Stomach (tissue), 9 donors: ENCODE results near the gene FBXW8. TPM values are rescaled to one million over a fixed set of nuclear protein-coding genes. Genes with fewer than 3 reads are reported as not detected.

Experiments
- DNase-seq, 2 donors: peaks; one replicate each; pipeline versions ENCODE4 v3.0.0 to v3.0.0-alpha.2; 2013 to 2019
- H3K27ac ChIP-seq, 5 donors: fragments of 200-600 bp in 4 of 5; sonication (generic) in 4 of 5; one replicate each; pipeline ENCODE4 v1.5.1; 2013 to 2019; ENCODE audit warnings: mild to moderate bottlenecking in 1 of 5, moderate library complexity in 1 of 5
- H3K27me3 ChIP-seq, 3 donors: fragments of 200-600 bp; sonication (generic); one replicate each; pipeline ENCODE4 v1.5.1; 2017 to 2019; ENCODE audit warnings: mixed run types in 1 of 3
- H3K36me3 ChIP-seq, 4 donors: fragments of 200-600 bp; sonication (generic); 1 replicate in 3 of 4; 2 replicates in 1 of 4; pipeline ENCODE4 v1.5.1; 2016 to 2019
- H3K4me1 ChIP-seq, 4 donors: fragments of 200-600 bp; sonication (generic); one replicate each; pipeline ENCODE4 v1.5.1; 2016 to 2019
- H3K4me3 ChIP-seq, 4 donors: fragments of 200-600 bp; sonication (generic) in 3 of 4; one replicate each; pipeline ENCODE4 v1.5.1; 2016 to 2019; ENCODE audit warnings: mild to moderate bottlenecking in 1 of 4
- H3K9me3 ChIP-seq, 4 donors: fragments of 200-600 bp; sonication (generic); one replicate each; pipeline ENCODE4 v1.5.1; 2016 to 2019
- CTCF ChIP-seq, 7 experiments: fragments of 450-650 bp in 4 of 7; fragments of 200-600 bp in 3 of 7; sonication (generic) in 3 of 7; IDR thresholded peaks; one replicate each; pipeline ENCODE4 v1.5.1; 2016 to 2019; ENCODE audit warnings: antibody characterized with exemption in 7 of 7, control low read depth in 2 of 7, mild to moderate bottlenecking in 1 of 7
- EP300 ChIP-seq: sonication (generic); formaldehyde crosslinking; IDR thresholded peaks from one replicate; pipeline ENCODE4 v1.6.1; 2017; ENCODE audit warnings: antibody characterized with exemption
- POLR2A ChIP-seq, 4 donors: fragments of 450-650 bp; IDR thresholded peaks; one replicate each; pipeline ENCODE4 v1.6.1; 2016; ENCODE audit warnings: antibody characterized with exemption in 4 of 4, control low read depth in 2 of 4, mild to moderate bottlenecking in 1 of 4, moderate library complexity in 1 of 4
- POLR2AphosphoS5 ChIP-seq, 3 donors: sonication (generic); formaldehyde crosslinking; IDR thresholded peaks; one replicate each; pipeline ENCODE4 v1.6.1; 2016; ENCODE audit warnings: antibody characterized with exemption in 3 of 3
- WGBS, 5 donors: extraction: QIAGEN DNeasy Blood & Tissue Kit in 3 of 5; methylation state at CpG; one replicate each; pipeline versions ENCODE4 v1.1.5 to v1.1.7; 2013 to 2018; 5-methylcytosine and 5-hydroxymethylcytosine counted together
- intact Hi-C: fragments of 100-400 bp; cut with DNase I; formaldehyde crosslinking; loops from one replicate; pipeline ENCODE4 v1.15.1; 2023; ENCODE audit warnings: low total_unique reads
- polyA plus RNA-seq, 3 donors: library from polyadenylated mRNA; stranded (reverse); fragments of 200-250 nt; gene quantifications; one replicate each; pipeline ENCODE4 v1.2.3, GENCODE V29; 2013
- total RNA-seq, 5 donors: library from RNA; depleted of rRNA; stranded (reverse); fragments of >200 nt; gene quantifications; one replicate each; pipeline versions ENCODE4 v1.1.0 to v1.2.3, GENCODE V29; 2014 to 2016
- donor health status: healthy with polysubstance abuse.
- donor health status: Bipolar disorder and iron deficiency.
- donor health status: healthy.

FBXW8 gene
- total and polyA plus RNA-seq, 8 donors, result 3.2 to 28.7 (median 6.7) TPM

GRCh38 chr12:117058442-117059072 is 147.8 kb downstream of the FBXW8 start:
- Histone ChIP-seq H3K27ac (peak overlapping the region in 1 of 5 donors; percentile 4), H3K27me3 (no peaks in the 10 kb centered on the region), H3K4me1 (peaks cover 19 to 51% (median 30%) of the 10 kb centered on the region in 4 donors), H3K36me3 (peaks cover 0 to 24% (median 12%) of the 10 kb centered on the region in 4 donors), H3K4me3 (no peak overlapping the region), H3K9me3 (no peaks in the 10 kb centered on the region)
- intact Hi-C loops, result no loop called here
- 36 to 55% (median 48%) methylated on average over 3 of the region's 3 CpGs for WGBS, 5 donors
- DNase-seq, result no peak
- TF ChIP-seq POLR2AphosphoS5 (IDR thresholded peaks at IDR 0.05) (no peak), EP300 (no peak), CTCF (IDR thresholded peaks at IDR 0.05) (no peak), POLR2A (IDR thresholded peaks at IDR 0.05) (no peak)

DNA sequence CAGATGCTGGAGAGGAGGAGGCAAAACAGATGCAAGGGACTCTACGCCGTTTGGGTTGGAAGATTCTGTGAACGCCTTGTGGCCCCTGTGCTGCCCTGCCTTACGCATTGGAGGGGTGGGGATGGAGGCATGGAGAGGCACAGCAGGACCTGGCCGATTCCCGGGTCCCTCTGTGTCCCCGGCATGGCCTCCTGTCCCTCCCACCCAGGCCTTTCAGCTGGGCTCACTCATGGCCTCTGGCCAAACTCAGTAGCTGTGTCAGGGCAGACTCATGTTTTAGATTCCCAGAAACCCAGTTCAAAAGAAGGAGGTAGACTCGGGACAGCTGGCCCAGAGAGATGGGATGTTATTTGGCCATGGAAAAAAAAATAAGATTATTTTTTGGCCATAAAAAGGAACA is 148.4 kb downstream of the FBXW8 start:
- 54 to 66% (median 63%) methylated on average over 8 of the region's 8 CpGs for WGBS, 5 donors
- TF ChIP-seq EP300 (no peak), POLR2A (IDR thresholded peaks at IDR 0.05) (no peak), POLR2AphosphoS5 (IDR thresholded peaks at IDR 0.05) (no peak), CTCF (IDR thresholded peaks at IDR 0.05) (no peak)
- Histone ChIP-seq H3K27me3 (no peaks in the 10 kb centered on the region), H3K36me3 (peaks cover 0 to 24% (median 12%) of the 10 kb centered on the region in 4 donors), H3K4me3 (no peak overlapping the region), H3K9me3 (no peaks in the 10 kb centered on the region), H3K4me1 (peaks cover 19 to 57% (median 35%) of the 10 kb centered on the region in 4 donors), H3K27ac (peak overlapping the region in 1 of 5 donors; percentile 4)
- intact Hi-C loops, result no loop called here
- no peak for DNase-seq

GRCh38 chr12:117060246-117060928 is 149.6 kb downstream of the FBXW8 start:
- TF ChIP-seq POLR2AphosphoS5 (IDR thresholded peaks at IDR 0.05) (no peak), EP300 (no peak), CTCF (IDR thresholded peaks at IDR 0.05) (no peak), POLR2A (IDR thresholded peaks at IDR 0.05) (no peak)
- peak overlapping the region in 2 of 5 donors; percentile 46 to 58 for H3K27ac ChIP-seq
- no peaks in the 10 kb centered on the region for H3K9me3 ChIP-seq
- peaks cover 0 to 22% (median 11%) of the 10 kb centered on the region in 4 donors for H3K36me3 ChIP-seq
- no peak overlapping the region for H3K4me3 ChIP-seq
- WGBS, 5 donors, result 55 to 75% (median 64%) methylated on average over 20 to 21 of the region's 21 CpGs
- H3K4me1 ChIP-seq, result peaks cover 19 to 65% (median 37%) of the 10 kb centered on the region in 4 donors
- DNase-seq, result no peak
- no peaks in the 10 kb centered on the region for H3K27me3 ChIP-seq
- intact Hi-C loops, result no loop called here

DNA sequence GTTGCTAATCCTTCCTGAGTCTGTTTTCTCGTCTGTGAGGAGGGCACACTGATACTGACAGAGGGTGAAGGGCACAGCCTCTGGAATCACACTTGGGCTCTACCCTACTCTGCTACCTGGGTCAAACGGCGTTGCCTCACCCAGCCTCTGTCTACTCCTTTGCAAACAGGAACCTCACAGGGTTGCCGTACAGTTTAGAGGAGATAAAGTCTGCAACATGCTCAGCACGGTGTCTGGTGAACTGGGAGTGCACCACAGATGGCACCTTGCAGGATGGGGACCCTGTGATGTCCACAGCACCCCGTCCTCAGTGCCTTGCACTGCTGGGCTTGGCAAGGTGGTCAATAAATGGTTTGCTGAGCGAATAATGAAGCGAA is 150.2 kb downstream of the FBXW8 start:
- Histone ChIP-seq H3K36me3 (peaks cover 0 to 17% (median 8%) of the 10 kb centered on the region in 4 donors), H3K27me3 (no peaks in the 10 kb centered on the region), H3K9me3 (no peaks in the 10 kb centered on the region), H3K4me3 (no peak overlapping the region), H3K4me1 (peaks cover 19 to 65% (median 37%) of the 10 kb centered on the region in 4 donors), H3K27ac (peak overlapping the region in 2 of 5 donors; percentile 46 to 58)
- no peak for DNase-seq
- intact Hi-C loops, result no loop called here
- TF ChIP-seq CTCF (IDR thresholded peaks at IDR 0.05) (no peak), POLR2A (IDR thresholded peaks at IDR 0.05) (no peak), EP300 (no peak), POLR2AphosphoS5 (IDR thresholded peaks at IDR 0.05) (no peak)
- WGBS, 5 donors, result 45 to 69% (median 54%) methylated on average over 8 of the region's 8 CpGs
